Activated B cell treated with CpG ODN at 0.5 μM for 24 hours (primary cell): ENCODE data around the gene AGR2. TPM values are rescaled to one million over a fixed set of nuclear protein-coding genes. Genes with fewer than 3 reads are reported as not detected.

Source experiments
- ATAC-seq: fragments of 200-7000 bp; cut with Tn5 transposase; one replicate; pipeline ENCODE4 v1.10.0; 2021; ENCODE audit warnings: low read depth, mild to moderate bottlenecking, moderate library complexity
- CTCF ChIA-PET: fragments of 350-600 bp; sonication (Branson Sonifier 250); formaldehyde crosslinking; loops from one replicate; lab custom pipeline; 2021; ENCODE audit warnings: antibody characterized with exemption; lab: Charles Lee
- POLR2A ChIA-PET: fragments of 350-600 bp; sonication (Branson Sonifier 250); formaldehyde crosslinking; loops from one replicate; lab custom pipeline; 2021; ENCODE audit warnings: antibody characterized with exemption; lab: Charles Lee
- DNase-seq: peaks from one replicate; pipeline ENCODE4 v3.0.0; 2022
- H3K27ac Mint-ChIP-seq: one replicate; pipeline ENCODE4 v1.8.0; 2020; ENCODE audit warnings: mixed read lengths
- H3K27me3 Mint-ChIP-seq: one replicate; pipeline ENCODE4 v1.8.0; 2021; ENCODE audit warnings: mixed read lengths
- H3K36me3 Mint-ChIP-seq: one replicate; pipeline ENCODE4 v1.8.0; 2021; ENCODE audit warnings: low read depth, mixed read lengths
- H3K4me1 Mint-ChIP-seq: one replicate; pipeline ENCODE4 v1.8.0; 2021; ENCODE audit warnings: mixed read lengths
- H3K4me3 Mint-ChIP-seq: one replicate; pipeline ENCODE4 v1.8.0; 2020; ENCODE audit warnings: mild to moderate bottlenecking, mixed read lengths
- H3K9me3 Mint-ChIP-seq: one replicate; pipeline ENCODE4 v1.8.0; 2020; ENCODE audit warnings: mixed read lengths
- CTCF ChIP-seq: fragments of 200-600 bp; IDR thresholded peaks from one replicate; pipeline ENCODE4 v1.8.0; 2022; ENCODE audit warnings: antibody characterized with exemption, mild to moderate bottlenecking
- intact Hi-C: fragments of 100-400 bp; cut with micrococcal nuclease; formaldehyde crosslinking; loops from one replicate; pipeline ENCODE4 v1.15.1; 2024
- total RNA-seq: library from RNA; stranded (reverse); gene quantifications from 2 replicates; pipeline ENCODE4 v1.2.3, GENCODE V29; 2022

The AGR2 gene
- total RNA-seq, 1 donor from 2014 or later: not detected

- DNase-seq (no peak), ATAC-seq (no peak)
- H3K36me3 Mint-ChIP-seq: no peaks in the 10 kb centered on the region
- H3K27me3 Mint-ChIP-seq: peaks cover 5% of the 10 kb centered on the region
- intact Hi-C loops: no loop called here
- CTCF ChIA-PET: no interaction called here
- no peaks in the 10 kb centered on the region for H3K4me1 Mint-ChIP-seq
- POLR2A ChIA-PET: no interaction called here
- H3K9me3 Mint-ChIP-seq: peaks cover 16% of the 10 kb centered on the region
- H3K4me3 Mint-ChIP-seq: no peak overlapping the region
- TF ChIP-seq CTCF: no peak
- H3K27ac Mint-ChIP-seq: no peak overlapping the region
These were observed 21.3 kb upstream of the AGR2 start for GRCh38 chr7:16826060-16826459.

DNA sequence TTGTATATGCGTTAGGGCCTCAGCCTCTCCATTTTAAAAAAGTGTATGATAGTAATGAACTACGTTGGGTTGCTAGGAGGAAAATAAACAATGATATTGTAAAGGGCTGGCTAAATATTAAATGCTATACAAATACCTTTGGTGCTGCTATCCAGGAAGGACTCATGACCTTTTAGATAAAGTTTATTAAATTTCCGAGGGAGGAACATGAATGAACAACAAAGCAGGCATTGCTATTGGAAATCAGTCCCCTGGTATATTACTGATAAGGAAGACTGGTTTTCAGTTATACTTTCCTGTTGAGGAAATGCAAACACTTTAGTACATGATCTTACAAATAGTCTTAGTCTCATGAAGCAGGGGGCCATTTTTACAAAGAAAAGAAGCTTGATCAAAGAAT is 17.2 kb upstream of the AGR2 start:
- DNase-seq: no peak
- no peaks in the 10 kb centered on the region for H3K36me3 Mint-ChIP-seq
- peaks cover 10% of the 10 kb centered on the region for H3K4me1 Mint-ChIP-seq
- CTCF ChIA-PET: no interaction called here
- ATAC-seq: no peak
- no peak overlapping the region for H3K27ac Mint-ChIP-seq
- no peak for TF ChIP-seq CTCF
- no peak overlapping the region for H3K4me3 Mint-ChIP-seq
- intact Hi-C loops: no loop called here
- H3K27me3 Mint-ChIP-seq: peaks cover 2% of the 10 kb centered on the region
- peaks cover 3% of the 10 kb centered on the region for H3K9me3 Mint-ChIP-seq
- POLR2A ChIA-PET: no interaction called here

DNA sequence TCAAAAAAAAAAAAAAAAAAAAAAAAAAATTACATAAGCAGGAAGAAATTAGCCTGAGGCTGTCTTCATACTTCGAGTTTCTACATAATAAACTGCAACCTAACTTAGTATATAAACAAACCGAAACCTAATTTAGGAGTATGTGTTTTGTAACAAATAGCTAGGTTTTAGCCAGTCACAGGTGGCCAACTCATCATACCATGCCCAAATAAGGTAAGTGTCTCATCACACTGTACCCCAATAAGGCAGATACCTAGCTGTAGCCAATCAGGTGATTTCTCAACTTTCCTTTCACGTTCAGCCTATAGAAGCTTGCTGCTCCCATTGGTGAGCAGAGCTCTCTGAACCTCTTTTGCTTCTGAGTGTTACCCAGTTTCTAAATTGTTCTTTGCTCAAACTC is 13.9 kb upstream of the AGR2 start:
- H3K36me3 Mint-ChIP-seq: no peaks in the 10 kb centered on the region
- H3K4me3 Mint-ChIP-seq: no peak overlapping the region
- POLR2A ChIA-PET: no interaction called here
- CTCF ChIA-PET: no interaction called here
- DNase-seq: no peak
- intact Hi-C loops: no loop called here
- no peaks in the 10 kb centered on the region for H3K27me3 Mint-ChIP-seq
- H3K27ac Mint-ChIP-seq: no peak overlapping the region
- no peak for ATAC-seq
- peaks cover 22% of the 10 kb centered on the region for H3K4me1 Mint-ChIP-seq
- peaks cover 3% of the 10 kb centered on the region for H3K9me3 Mint-ChIP-seq
- no peak for TF ChIP-seq CTCF

DNA sequence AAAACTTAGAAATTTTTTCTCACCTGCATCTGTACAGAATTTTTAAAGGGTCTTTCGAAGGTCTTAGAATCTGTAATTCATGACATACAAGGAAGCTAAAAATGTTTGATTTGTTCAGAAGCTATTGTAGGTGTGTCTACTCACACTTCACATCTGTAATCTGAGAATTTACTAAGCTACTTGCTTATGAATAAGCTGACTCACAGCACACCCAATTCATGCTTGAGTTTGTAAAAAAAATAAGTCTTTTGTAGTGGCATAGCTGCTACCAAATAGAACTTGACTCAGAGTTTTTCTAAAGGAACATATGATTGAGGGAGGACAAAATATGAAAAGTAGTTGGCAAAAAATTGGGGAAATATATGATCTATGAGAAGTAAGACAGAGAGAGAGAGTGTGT is 12.7 kb upstream of the AGR2 start:
- intact Hi-C loops: no loop called here
- ATAC-seq: no peak

GRCh38 chr7:16816824-16817223 is 12.0 kb upstream of the AGR2 start:
- Mint-ChIP-seq H3K4me1 (peaks cover 22% of the 10 kb centered on the region), H3K27ac (no peak overlapping the region), H3K9me3 (peaks cover 3% of the 10 kb centered on the region), H3K36me3 (no peaks in the 10 kb centered on the region), H3K4me3 (no peak overlapping the region), H3K27me3 (no peaks in the 10 kb centered on the region)
- ATAC-seq: no peak
- no peak for DNase-seq
- intact Hi-C loops: no loop called here
- TF ChIP-seq CTCF: no peak
- POLR2A ChIA-PET: interaction anchor here (0.9 kb wide), 1 partner anchor 171 kb away, joined by 3 read pairs; the partner anchor contains the start of gene BZW2
- CTCF ChIA-PET: no interaction called here

More for the DNA sequence above, 12.7 kb upstream of the AGR2 start:
- CTCF ChIA-PET: no interaction called here
- no peaks in the 10 kb centered on the region for H3K27me3 Mint-ChIP-seq
- no peak for TF ChIP-seq CTCF
- no peaks in the 10 kb centered on the region for H3K36me3 Mint-ChIP-seq
- H3K4me1 Mint-ChIP-seq: peaks cover 22% of the 10 kb centered on the region
- POLR2A ChIA-PET: no interaction called here
- no peak overlapping the region for H3K27ac Mint-ChIP-seq
- peaks cover 3% of the 10 kb centered on the region for H3K9me3 Mint-ChIP-seq
- H3K4me3 Mint-ChIP-seq: no peak overlapping the region
- DNase-seq: no peak
